Measurements from ENCODE around the gene ZNF771. TPM values are rescaled to one million over a fixed set of nuclear protein-coding genes. Genes with fewer than 3 reads are reported as not detected.

Gene ZNF771
- total RNA-seq, 4 donors from 2014 or later, result 7.4 to 28.1 (median 15.1) TPM

GRCh38 chr16:30369091-30369937 lies 38.1 kb upstream of the ZNF771 start:
- peak overlapping the region; percentile 96 to 98 (median 97) for H3K4me3 ChIP-seq
- no peaks in the 10 kb centered on the region for H3K27me3 ChIP-seq
- 0 to 1% methylated on average over 3 to 26 of the region's 45 CpGs for WGBS, 2 donors (ENCODE audit: low coverage in 1 of 2)
- peak overlapping the region; percentile 85 to 92 (median 88) for H3K27ac ChIP-seq
- peaks cover 11 to 41% (median 33%) of the 10 kb centered on the region in 4 donors for H3K4me1 ChIP-seq
- TF ChIP-seq POLR2AphosphoS5 (IDR thresholded peaks at IDR 0.05), result no peak
- no peak for TF ChIP-seq CTCF (IDR thresholded peaks at IDR 0.05)
- TF ChIP-seq POLR2A (IDR thresholded peaks at IDR 0.05), result no peak
- TF ChIP-seq EP300 (IDR thresholded peaks at IDR 0.05; ENCODE audit: low read depth), result no peak
- H3K36me3 ChIP-seq, result peaks cover 0 to 8% (median 4%) of the 10 kb centered on the region in 4 donors
- no peak for DNase-seq
- no peaks in the 10 kb centered on the region for H3K9me3 ChIP-seq
- in situ Hi-C loops (cut with MboI; ENCODE audit: low pct_ligation_motif_present in 1 of 4, low pct_unique_long_range_greater_than_20kb in 1 of 4, low sequenced_read_pairs in 3 of 4) (no loop called here), intact Hi-C loops (cut with DNase I; ENCODE audit: low total_unique reads) (no loop called here)

- TF ChIP-seq POLR2AphosphoS5 (IDR thresholded peaks at IDR 0.05) (peak in 1 of 3 donors; percentile 88), POLR2A (IDR thresholded peaks at IDR 0.05) (no peak), CTCF (IDR thresholded peaks at IDR 0.05) (no peak)
- Histone ChIP-seq H3K9me3 (no peaks in the 10 kb centered on the region), H3K36me3 (peaks cover 0 to 2% (median under 1%) of the 10 kb centered on the region in 4 donors), H3K27me3 (no peaks in the 10 kb centered on the region), H3K4me1 (peaks cover 11 to 41% (median 33%) of the 10 kb centered on the region in 4 donors), H3K4me3 (peak overlapping the region; percentile 96 to 98 (median 97)), H3K27ac (peak overlapping the region; percentile 85 to 92 (median 88))
- DNase-seq, result no peak
- WGBS, 2 donors (ENCODE audit: low coverage in 1 of 2), result 1% methylated on average over 25 of the region's 76 CpGs; no CpG with 5 or more reads in 1 of the 2 donors
- intact Hi-C loops (cut with DNase I; ENCODE audit: low total_unique reads), result no loop called here
- in situ Hi-C loops (cut with MboI; ENCODE audit: low pct_ligation_motif_present in 1 of 4, low pct_unique_long_range_greater_than_20kb in 1 of 4, low sequenced_read_pairs in 3 of 4), result no loop called here
Observed at GRCh38 chr16:30369938-30370455, 37.4 kb upstream of the ZNF771 start.

- 0% methylated on average over 15 to 35 of the region's 40 CpGs for WGBS, 2 donors (ENCODE audit: low coverage in 1 of 2)
- intact Hi-C loops (cut with DNase I; ENCODE audit: low total_unique reads) (no loop called here), in situ Hi-C loops (cut with MboI; ENCODE audit: low pct_ligation_motif_present in 1 of 4, low pct_unique_long_range_greater_than_20kb in 1 of 4, low sequenced_read_pairs in 3 of 4) (no loop called here)
- H3K36me3 ChIP-seq, result no peaks in the 10 kb centered on the region
- TF ChIP-seq EP300 (IDR thresholded peaks at IDR 0.05; ENCODE audit: low read depth) (no peak), CTCF (IDR thresholded peaks at IDR 0.05) (peak in 4 of 5 experiments; percentile 19 to 57 (median 36)), POLR2AphosphoS5 (IDR thresholded peaks at IDR 0.05) (peak; percentile 52 to 93 (median 87)), POLR2A (IDR thresholded peaks at IDR 0.05) (peak; percentile 61)
- peak within 1 kb of the TSS; percentile 96 to 98 (median 97) for H3K4me3 ChIP-seq
- no peaks in the 10 kb centered on the region for H3K27me3 ChIP-seq
- H3K9me3 ChIP-seq, result no peaks in the 10 kb centered on the region
- H3K4me1 ChIP-seq, result peaks cover 11 to 41% (median 33%) of the 10 kb centered on the region in 4 donors
- DNase-seq, result peak; percentile 99
- peak within 1 kb of the TSS; percentile 87 to 93 (median 92) for H3K27ac ChIP-seq
Observed at GRCh38 chr16:30370456-30371247, 36.8 kb upstream of the ZNF771 start, which contains the start of gene TBC1D10B. Gene TBC1D10B, minus strand, starts transcription at chr16:30370494. Its CDS starts 311 bp downstream, at chr16:30370183.

All from transverse colon (tissue), 4 donors.